Measurements from ENCODE around the gene KRTAP12-3.
"Not testable (repeated sequence)": the region's sequence is repeated elsewhere in the genome, so short reads cannot be mapped to it uniquely, and the experiment has no call there.

KRTAP12-3 gene

DNA sequence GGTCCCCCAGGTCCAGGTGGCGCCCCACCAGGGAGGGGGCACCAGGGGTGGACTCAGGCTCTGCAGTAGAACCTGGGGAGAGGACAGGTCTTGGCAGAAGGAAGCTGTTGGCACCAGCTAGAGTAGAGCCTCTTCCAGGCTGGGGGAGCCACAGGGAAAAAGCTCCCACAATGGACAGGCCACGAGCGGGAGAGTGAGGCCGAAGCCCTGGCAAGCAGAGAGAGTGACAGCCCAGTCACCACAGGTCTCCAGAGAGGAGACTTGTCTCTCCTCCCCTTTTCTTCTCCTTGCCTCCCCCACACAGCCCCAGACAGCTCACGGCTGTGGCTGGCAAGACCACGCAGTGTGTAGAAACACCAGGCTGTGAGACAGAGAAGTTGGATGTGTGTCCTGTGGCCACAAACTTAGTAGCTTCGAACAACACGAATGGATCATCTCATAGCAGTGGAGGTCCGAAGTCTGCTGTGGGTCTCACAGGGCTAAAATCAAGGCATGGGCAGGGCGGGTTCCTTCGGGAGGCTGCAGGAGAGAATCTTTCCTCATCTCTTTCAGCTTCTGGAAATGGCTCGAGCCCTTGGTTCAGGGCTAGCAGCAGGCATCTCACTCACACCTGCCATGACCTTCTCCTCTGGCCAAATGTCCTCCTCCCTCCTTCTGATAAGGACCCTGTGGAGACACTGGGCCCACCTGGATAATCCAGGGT is 6.6 kb upstream of the KRTAP12-3 start:
- no peak for DNase-seq (ENCODE audit: low read depth)

DNA sequence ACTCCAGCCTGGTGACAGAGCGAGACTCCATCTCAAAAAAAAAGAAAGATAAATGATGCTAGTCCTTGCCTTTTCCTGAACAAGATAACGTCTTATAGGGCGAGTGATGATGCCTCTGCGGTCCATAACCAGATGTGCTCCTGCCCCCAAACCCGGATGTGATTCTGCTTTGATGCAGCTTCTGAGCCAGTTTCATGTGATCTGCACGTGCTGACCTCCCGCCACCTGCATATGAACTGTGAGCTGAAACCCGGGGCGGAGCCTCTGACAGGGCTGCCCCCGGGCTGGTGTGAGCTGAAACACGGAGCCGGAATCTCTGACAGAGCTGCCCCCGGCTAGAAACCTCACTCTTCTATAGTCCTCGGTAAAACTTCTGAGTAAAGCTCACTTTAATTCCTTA is 4.6 kb upstream of the KRTAP12-3 start:
- DNase-seq (ENCODE audit: low read depth), result no peak

GRCh38 chr21:44653656-44654575 is 3.8 kb upstream of the KRTAP12-3 start:
- no peak for DNase-seq (ENCODE audit: low read depth)

- DNase-seq (ENCODE audit: low read depth), result no peak
These were observed 3.1 kb upstream of the KRTAP12-3 start, which contains the start of gene KRTAP12-4 for GRCh38 chr21:44654576-44655175. Gene KRTAP12-4, minus strand, starts transcription at chr21:44654659. Its CDS starts 45 bp downstream, at chr21:44654614.

DNA sequence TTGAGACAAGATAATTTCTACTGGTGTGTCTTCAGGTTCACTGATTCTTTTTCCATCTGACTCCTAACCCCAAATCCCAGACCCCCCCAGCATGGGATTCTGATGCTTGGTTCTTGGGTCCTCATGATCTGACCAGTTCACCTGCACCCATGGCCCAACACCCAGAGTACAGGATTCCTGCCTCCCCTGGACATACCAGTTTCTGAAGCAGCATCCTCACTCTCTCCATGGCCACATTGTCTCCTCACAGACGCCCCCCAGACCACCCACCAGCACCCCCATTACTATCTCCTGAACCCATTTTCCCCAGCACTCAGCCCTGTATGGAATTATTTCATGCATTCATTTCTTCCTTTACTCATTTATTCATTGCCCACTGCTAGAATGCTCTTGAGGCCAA is 864 bp upstream of the KRTAP12-3 start:
- DNase-seq (ENCODE audit: low read depth), result no peak

DNA sequence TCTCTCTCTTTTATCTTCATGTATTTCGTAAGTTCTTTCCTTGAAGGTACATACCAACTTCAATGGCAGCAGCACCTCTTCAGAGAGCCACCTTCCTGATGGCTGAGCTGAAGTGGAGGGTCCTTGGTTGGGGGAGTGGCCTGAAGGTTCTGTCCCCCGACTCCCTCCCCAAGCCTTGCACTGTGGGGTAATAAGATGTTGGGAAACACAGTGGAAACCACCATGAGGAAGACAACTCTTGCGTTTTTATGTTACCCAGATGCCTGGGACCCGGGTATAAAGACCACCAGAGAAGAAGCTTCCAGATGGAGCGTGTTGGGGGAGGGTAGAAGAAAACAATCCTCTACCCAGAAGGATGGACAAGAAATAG is 794 bp downstream of the KRTAP12-3 start:
- DNase-seq (ENCODE audit: low read depth), result no peak

- no peak for DNase-seq (ENCODE audit: low read depth)
These were observed 1.3 kb downstream of the KRTAP12-3 start for GRCh38 chr21:44658913-44659595.

DNA sequence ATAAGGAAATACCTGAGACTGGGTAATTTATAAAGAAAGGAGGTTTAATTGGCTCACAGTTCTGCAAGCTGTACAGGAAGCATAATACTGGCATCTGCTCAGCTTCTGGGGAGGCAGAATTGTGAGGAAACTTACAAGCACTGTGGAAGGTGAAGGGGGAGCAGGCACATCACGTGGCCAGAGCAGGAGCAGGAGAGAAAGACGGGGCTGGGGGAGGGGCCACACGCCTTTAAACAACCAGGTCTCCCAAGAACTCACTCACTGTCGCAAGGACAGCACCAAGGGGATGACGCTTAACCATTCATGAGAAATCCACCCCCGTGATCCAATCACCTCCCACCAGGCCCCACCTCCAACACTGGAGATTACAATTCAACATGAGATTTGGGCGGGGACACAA is 3.8 kb downstream of the KRTAP12-3 start:
- not testable (repeated sequence) for DNase-seq (ENCODE audit: low read depth)

DNA sequence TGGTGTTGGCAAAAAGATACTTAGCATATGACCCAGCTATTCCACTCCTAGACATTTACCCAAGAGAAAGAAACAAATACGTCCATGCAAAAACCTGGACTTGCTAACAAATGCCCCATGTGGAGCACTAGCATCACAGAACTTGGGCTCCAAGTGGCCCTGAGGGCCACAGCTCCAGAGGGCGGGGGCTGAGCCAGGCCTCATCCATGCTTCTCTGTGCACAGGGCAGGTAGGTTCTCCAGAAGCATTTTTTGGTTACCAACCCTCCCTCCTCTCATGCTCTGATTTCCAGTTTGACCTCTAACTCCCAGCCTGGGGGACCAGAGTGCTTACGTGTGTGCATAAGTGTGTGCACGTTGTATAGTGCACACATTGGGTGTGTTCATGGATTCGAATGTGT is 7.0 kb downstream of the KRTAP12-3 start:
- no peak for DNase-seq (ENCODE audit: low read depth)

GRCh38 chr21:44666401-44667320 is 8.9 kb downstream of the KRTAP12-3 start, which contains the start of gene KRTAP12-2:
Gene KRTAP12-2, minus strand, starts transcription at chr21:44666927. Its CDS starts 41 bp downstream, at chr21:44666886.
- DNase-seq (ENCODE audit: low read depth), result no peak

GRCh38 chr21:44667612-44668011 is 9.9 kb downstream of the KRTAP12-3 start:
- DNase-seq (ENCODE audit: low read depth), result no peak

DNA sequence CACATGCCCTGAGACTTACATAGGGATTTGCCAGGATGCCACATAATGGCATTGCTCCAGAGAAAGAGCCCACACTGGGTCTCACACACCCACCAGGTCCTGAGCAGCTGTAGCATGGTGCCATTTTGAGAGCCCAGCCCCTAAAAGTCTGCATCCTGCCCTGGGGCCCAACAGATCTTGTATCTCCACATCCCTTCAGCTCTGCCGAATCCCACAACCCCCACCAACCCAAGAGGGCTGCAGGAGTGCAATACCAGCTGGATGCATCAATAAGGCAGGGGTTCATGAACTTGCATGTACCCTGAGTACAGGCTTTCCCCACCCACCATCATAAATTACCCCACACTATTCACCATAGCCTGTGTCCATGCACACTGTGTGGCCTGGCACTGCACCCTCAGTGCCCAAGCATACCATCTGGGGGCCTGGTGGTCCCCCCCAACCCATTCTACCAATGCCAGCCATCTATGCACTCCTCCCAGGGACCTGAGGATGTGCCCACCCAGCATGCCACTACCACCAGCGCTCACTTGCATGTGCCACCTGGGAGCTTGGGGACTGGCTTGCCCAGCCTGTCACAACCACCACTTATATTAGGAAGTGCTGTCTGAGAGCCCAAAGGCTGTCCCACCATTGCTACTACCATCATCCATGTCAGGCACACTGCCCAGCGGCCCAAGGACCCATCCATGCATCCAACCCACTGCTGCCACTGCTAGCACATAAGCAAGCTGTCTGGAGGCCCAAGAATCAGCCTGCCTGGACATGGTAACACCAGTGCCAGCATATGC is 13.1 kb downstream of the KRTAP12-3 start:
- DNase-seq (ENCODE audit: low read depth), result no peak

DNA sequence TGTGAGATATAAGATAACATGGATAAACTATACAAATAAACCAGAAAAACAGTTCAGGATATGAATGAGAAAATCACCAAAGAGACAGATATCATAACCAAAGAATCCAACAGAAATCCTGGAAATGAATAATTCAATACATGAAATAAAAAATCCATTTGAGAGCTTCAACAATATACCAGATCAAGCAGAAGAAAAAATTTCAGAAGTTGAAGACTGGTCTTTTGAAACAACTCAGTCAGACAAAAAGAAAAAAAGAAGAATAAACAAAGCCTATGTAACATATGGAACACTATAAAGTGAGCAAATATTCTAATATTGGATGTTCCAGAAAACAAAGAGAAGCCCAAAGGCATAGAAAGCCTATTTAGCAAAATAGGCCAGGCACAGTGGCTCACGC is 14.2 kb downstream of the KRTAP12-3 start:
- DNase-seq (ENCODE audit: low read depth), result no peak

DNA sequence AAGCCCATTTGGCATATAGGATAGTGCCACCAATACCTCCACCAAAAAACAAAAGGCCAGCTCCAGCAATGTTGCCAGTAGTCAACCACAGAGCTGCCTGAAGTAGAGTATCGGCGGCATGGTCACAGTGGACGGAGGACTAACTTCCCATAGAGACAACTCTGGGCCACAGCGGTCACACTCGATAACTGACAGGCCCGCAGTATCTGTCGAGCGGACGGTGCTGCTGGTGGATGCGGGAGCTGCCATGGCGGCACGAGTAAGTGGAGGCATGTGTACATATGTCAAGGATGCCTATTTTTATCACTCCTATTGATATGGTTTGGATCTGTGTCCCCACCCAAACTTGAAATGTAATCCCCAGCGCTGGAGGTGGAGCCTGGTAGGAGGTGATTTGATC is 20.1 kb downstream of the KRTAP12-3 start:
- DNase-seq (ENCODE audit: low read depth), result no peak

DNA sequence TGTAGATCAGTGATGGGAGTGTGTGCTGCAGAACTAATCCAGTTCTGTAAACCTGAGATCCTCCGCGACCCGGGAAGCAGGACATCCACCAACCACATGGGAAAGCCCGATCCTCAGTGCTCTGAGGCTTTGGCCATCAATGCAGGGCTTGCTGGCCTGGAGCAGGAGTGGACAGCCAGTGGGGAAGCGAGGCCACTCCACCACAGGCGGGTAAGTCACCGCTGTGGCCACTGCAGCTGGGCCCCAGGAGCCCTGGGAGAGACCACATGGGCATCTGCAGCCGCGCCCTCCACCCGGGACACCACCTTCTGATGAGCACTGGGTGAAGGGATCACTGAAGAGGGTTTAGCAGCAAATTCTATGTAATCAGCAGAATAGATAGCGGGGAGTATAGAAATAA is 23.4 kb downstream of the KRTAP12-3 start:
- no peak for DNase-seq (ENCODE audit: low read depth)

DNA sequence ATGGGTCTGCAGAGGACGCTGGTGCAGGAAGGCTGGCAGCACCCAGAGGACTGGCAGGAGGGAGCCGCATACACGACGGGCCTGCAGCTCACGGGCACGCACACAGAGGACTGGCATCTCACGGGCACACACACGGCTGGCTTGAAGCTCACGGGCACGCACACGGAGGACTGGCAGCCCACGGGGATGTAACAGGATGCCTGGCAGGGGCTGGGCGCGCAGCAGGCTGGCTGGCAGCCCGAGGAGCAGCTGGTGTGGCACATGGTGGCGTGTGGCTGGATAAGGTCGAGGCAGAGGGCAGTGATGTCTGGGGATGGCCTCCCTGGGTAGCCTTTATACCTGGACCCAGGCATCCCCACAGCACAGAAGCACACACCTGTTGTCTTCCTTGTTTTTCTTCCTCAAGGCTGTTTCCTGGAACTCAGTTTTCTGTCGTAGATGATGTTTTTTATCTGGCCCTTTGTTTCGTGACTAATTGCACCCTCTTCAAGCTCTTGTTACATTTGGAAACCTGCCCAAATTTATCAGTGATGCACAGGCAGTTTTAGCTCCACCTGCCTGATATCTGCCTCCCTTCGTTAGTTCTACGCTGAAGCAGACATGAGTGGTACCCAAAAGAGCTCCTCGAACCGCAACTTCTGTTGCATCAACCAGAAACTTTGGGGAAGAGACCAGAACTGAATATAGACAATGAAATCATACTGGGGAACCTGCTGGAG is 24.3 kb downstream of the KRTAP12-3 start, which contains the start of gene KRTAP12-1:
Gene KRTAP12-1, minus strand, starts transcription at position 303 of the 719 bp plus-strand sequence. Its CDS starts 40 bp downstream, at position 263.
- DNase-seq (ENCODE audit: low read depth), result no peak

GRCh38 chr21:44682580-44683151 is 24.9 kb downstream of the KRTAP12-3 start:
- no peak for DNase-seq (ENCODE audit: low read depth)

GRCh38 chr21:44684077-44684476 is 26.3 kb downstream of the KRTAP12-3 start:
- no peak for DNase-seq (ENCODE audit: low read depth)

DNA sequence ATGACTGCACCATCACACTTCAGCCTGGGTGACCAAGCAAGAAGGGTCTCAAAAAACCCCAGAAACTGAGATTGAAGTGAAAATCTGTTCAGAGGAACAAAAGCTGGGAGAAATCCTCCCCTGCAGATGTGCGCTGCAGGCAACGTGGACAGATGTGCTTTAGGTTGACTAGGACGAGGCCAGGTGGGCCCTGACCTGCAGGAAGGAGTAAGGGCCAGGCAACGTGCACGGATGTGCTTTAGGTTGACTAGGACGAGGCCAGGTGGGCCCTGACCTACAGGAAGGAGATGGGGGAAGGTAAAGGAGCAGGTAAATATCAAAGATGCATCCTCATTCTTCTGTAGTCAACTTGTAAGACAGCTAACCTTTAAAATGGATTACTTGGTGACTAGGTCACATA is 26.8 kb downstream of the KRTAP12-3 start:
- DNase-seq (ENCODE audit: low read depth), result no peak

All from GM04503 (cell line).